GM18870 (cell line): ENCODE data around the gene STARD8.
"Not testable (repeated sequence)": the region's sequence is repeated elsewhere in the genome, so short reads cannot be mapped to it uniquely, and the experiment has no call there.

Experiments used
- ATAC-seq: cut with Tn5 transposase; IDR thresholded peaks from one replicate; pipeline ENCODE4 v1.9.1; 2021; ENCODE audit warnings: moderate library complexity; ENCODE audit not compliant: unreplicated experiment

The STARD8 gene

DNA sequence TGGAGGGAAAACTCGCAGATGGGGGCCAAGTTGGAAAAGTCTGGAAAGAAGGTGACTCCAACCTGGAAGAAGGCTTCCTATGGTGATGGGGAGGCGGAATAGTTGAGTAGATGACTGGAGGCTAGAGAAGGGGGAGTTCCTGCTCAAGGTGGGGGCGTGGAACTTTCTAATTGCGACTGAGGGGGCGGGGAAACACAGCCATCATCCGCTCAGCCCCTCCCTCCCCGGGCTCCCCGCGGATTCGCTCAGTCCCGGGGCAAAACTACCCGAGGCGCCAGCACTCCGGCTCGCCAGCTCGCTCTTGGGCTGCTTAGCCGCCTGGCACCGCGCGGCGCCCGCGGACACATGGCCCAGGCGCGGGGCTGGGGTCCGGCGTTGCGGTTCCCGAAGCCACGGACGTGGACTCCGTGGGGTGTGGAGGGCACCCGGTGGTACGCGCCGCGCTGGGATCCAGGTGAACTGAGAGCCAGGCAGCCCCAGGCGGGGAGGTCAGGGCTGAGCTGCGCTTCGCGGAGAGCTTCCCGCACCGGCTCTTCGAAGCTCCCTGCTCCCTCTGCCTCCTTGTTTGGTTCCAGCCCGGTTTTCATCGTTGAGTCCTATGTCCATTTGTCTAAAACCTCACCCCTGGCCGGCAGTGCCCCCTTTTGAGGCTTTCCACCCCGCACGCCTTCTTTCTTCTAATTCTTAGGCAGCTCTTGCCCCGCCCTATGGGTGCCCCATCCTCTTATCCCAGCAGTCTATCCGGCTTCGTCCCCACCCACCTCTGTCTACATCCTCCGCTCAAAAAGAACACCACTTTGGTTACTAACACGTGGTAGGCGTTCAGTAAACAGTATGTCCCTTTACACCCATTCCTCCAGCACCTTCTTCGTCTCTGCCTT lies 38.9 kb downstream of the STARD8 start:
- ATAC-seq = no peak

DNA sequence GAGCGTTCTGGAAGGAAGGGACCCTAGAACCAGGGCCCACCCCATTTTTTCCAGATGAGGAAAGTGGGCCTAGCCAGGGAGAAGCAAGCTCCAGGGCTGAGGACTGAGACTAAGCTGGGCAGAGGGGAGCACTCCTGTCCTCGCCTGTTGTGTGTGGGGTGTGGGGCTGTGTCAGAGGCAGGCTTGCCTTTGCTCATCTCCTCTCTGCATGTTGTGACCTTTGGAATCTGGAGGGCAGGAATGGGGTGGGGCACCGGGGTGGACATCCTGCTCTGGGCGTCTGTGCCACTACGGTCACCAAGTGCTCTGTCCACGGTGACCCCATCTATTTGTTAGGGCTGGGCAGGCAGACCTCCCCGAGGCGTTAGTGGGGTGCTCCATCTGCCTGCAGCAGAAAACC lies 41.5 kb downstream of the STARD8 start:
- not testable (repeated sequence) for ATAC-seq

DNA sequence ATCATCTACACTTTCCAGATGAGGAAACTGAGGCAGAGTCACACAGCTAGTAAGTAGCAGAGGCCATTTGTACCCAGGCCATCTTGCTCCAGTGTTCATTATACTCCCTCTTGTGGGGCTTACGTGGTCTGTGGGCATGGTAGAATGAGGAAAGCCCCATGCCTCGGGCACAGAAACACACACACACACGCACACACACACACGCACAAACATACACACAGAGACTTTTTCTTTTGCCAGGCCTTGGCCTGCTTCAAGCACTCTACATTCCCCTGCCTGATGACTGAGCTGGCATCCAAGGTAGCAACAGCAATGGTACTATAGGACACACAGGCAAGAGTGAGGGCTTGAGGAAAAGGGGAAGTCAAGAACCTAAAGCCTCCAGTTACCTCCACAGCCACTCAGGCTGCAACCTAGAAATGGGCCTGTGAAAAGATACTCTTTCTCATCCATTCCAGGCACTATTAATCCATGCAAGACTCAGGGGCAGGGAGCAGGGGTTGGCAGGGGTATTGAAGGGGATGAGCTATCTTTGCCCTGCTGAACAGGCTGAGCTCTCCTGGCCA lies 43.6 kb downstream of the STARD8 start:
- no peak for ATAC-seq

DNA sequence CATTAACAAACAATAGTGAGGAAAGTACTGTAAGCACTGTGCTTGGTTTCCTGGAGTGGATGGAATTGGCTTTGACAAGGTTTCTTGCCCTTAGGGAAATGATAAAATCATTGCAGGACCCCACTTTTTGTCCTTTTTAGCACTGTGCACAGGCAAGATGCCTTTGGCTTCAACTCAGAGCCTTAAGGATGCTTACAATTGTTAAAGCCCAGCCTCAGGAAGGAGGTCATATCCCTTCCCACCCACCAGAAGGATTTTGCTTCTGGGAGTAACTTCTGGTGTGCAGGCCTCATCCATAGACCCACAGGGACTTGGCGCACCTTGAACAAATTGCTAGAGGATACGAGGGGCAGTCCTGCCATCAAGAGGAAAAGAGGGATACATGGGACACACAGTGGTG lies 44.5 kb downstream of the STARD8 start:
- ATAC-seq = no peak

DNA sequence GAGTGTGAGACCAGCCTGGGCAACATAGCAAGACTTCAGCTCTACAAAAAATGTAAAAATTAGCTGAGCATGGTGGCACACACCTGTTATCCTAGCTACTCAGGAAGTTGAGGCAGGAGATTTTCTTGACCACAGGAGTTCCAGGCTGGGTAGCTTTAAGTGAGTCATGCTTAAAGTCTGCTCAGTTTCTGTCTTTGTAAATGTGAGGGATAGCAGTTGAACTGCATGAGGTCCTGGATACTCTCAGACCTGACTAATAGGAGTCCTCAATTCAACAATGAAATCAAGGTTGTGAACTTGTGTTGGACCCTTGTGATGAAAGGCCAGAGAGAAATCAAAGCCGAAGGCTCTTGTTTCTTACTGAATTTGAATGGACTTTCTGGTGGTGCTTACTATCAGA lies 45.2 kb downstream of the STARD8 start:
- no peak for ATAC-seq

DNA sequence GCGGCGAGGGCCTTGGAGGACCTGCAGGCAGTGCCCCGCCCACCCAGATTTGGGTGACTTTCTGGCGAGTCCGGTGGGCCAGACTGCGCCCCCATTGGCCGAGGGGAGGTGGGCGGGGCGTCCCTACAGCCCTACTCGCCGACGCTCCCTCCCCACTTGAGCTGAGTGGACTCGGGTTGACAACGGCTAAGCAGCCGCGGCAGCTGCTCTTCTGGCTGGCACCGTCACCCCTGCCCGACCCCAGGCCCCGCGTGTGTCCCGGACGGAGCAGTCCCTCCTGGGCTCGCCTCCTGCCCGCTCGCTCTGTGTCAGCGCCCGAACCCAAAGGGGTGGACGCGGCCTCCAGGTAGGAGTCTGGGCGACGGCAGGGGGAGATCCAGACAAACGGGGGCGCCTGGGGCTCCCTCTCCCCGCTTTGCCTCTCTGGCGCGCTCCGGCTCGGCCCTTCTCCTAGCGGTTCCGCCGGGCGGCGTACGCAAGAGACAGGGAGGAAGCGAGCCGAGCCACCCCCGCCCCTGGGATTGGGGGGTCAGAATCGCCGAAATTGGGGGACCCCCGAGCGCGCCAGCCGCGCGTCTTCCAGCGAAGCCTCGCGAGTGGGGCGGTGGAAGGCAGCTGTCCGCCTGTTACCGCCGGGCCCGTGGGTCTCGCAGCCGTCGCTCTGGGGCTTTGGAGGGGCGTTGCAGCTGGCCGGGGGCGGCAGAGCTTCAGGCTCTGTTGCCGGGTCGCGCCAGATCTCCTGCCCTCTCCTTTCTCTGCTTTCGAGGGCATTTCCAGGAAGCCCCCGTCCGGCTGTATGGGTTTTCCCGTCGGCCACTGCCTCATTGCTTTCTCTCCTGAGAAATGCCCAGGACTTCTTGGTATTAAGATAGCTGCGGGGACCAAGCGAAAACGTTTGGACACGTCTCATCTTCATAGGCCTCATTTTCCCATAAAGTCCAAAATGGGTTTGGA lies 46.3 kb downstream of the STARD8 start:
- no peak for ATAC-seq

DNA sequence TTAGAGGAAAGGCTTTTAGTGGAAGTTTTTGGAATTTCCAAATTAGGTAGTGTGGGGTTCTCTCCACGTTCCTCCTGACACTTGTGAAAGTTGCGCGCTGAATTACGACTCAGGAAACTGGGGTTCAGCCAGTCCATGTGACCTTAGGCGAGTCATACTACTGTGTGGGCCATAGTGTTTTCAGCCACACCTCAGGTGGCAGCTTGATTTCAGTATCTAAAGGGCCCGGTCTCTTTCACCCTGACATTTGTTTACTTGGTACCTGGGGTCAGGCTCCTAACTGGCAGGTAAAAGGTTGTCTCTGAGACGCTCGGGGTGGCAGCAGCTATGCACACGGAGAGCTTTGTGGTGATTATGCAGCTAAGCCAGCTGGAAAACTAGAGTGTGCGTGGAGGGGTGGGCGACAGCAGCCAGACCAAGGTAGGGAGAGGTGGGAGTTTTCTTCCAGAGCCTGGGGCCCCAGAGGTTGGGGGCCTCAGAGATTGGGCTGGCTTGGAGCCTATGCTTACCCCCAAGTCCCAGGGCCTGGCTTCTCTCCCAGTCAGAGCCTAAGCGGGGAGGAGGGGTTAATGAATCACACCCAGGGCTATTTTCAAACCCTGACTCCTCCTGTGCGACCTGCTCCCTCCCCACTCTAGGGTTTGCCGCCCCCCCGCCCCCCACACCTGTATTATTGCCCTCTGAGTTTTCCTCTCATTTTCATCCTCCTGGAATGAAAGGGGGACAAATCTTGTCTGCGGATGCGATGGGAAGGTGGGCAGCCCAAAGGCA lies 47.2 kb downstream of the STARD8 start:
- no peak for ATAC-seq

DNA sequence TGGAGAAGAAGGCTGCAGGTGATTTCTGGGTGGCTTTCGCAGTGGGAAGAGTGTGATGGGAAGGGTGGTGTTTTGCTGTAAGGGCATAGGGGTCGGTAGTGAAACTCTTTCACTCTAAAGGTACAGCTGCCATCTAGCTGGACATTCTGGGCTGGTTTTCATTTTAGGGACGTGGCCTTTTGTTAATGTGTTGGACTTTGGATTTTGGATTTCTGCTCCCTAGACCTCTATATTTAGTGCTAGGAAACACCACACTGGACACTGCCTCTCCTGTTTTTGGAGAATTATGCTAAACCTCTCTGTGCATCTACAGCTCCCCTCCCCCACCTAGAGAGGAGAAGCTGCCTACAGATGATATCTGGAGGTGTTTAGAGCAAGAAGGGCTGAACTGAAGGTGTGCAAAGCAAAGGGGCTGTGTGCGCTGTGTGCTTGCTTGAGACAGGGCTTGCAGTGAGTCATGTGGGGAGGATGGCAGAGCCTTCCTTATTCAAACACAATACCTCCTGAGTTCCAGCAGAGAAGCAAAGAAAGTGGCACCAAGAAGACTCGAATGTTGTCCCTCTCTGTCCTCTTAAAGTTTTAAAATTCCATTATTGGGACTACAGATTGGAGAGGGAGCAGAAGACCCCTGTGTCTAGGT lies 47.9 kb downstream of the STARD8 start:
- ATAC-seq = no peak

DNA sequence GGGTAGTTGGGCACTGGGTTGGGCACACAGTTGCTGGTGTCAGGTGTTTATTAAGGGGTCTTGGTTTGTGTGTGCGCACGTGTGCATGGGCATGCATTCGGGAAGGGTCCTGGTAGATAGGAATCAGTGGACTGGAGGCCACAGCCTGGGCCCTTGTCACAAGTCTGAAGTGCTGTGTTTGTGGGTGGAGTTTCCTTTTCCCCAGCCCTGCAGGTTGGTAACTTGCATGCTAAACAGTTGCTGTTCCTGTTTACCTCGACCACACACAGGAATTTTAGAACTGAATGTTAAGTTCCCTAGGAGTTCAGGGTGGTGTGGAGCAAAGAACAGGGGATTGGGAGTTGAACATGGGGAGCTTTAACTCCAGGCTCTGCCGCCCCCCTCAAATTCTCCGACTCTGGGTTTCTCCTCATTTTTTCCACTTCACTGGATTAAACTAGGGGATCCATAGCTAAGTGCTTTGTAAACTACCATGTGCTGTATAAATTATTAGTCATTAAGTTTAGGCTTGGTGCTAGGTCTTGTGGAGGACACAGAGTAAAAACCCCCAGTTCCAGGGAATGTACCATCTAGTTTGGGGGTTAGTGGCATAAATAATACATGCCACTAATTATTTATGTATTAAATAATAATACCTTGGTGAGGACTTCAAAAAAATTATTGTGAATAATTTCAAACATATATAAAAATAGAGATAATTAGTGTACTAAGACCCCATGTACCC lies 49.0 kb downstream of the STARD8 start:
- ATAC-seq = no peak

DNA sequence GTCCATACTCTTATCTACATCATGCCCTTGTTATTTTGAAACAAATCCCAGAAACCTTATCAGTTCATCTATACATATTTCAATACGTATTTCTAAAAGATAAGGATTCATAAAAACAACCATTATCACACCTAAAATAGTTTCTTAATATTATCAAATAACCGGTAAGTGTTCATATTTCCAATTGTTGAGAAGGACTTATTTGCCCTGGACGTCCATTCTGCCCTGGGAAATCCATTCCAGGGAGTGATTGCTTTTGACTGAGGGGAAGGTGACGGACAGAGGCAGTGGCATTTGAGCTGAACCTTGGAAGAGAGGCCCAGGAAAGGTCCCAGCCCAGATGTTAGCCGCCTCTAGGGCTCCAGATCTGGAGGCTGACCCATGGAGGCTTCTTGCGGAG lies 49.6 kb downstream of the STARD8 start:
- ATAC-seq = no peak

DNA sequence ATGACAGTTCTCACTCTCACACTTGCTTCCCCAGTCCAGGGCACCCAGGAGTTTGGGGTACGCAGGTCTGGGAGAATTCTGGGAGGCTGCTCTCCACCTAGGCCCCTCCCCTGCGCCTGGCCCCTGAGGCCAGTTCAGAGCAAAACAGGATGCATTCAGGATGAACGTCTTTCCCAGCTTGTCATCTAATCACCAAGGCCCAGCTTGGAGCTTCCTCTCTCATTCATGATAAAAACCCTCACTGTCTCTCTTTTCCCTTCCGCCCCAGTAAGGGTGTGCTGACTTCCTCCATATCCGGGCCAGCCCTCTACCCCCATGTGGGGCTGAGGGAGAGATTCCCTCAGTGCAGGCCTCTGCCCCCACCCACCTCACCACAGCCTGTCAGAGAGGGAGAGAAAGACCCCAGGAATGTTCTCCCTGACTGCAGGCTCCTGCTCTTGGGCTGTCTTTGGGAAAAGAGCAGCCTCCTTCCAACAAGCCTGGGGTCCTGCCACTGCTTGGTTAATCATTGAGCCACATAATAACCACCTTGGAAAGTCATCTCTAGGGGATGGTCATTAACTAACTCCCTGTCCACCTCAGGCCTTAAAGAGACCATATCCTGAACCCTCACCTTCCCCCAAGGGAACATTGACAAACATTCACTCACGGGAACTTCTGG lies 50.1 kb downstream of the STARD8 start:
- no peak for ATAC-seq

DNA sequence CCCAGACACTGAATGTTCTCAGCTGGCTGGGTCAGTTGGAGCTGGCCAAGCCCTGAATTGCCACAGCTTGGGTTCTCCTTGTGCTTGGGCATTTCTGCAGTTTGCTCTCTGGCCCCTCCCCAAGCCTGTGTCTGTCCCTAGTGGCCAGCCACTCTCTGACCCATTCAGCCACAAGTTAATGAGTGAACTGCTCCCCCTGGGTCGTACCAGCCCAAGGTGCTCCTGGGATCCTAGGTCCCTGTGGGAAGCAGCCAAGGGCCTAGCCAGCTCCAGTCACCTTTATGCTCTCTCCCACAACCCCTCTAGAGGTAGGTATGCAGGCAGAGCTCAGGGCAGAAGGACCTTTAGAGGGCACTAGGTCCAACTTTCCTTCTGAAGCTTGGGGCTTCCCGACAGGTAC lies 51.5 kb downstream of the STARD8 start:
- no peak for ATAC-seq

DNA sequence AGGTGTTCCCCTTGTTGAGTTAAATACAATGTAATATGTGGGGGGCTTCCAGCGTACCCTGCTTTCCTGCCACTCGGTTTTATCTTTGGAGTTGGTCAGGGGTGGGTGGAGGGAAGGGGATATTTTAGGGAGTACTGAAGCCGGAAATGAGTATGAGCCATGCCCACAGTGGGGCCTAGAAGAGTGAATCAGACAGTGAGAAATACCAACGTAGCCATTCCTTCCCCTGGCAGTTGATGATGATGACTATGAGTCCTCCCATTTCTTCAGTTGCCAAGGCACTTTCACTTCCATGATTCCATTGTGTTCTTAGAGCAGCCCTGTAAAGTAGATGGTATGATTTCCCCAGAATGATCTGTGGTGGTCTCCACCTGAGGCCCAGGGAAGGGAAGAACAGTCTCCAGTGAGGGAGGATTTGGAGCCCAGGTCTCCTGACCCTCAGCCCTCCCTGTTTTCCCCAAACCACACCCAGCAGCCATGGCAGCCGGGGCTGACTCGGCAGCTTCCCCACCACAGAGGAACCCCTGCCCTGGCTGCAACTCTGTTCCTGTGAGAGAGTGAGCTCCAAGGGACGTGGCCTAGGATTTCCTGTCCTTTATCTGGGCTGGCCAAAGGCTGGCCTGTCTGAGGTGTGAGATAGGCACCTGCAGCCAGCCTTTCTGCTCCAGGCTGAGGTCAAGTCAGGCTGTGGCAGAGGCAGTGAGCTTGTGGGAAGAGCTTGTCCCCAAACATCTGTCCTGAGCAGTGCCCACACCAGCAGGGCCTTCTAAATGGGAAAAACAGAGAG lies 52.7 kb downstream of the STARD8 start:
- ATAC-seq = no peak

DNA sequence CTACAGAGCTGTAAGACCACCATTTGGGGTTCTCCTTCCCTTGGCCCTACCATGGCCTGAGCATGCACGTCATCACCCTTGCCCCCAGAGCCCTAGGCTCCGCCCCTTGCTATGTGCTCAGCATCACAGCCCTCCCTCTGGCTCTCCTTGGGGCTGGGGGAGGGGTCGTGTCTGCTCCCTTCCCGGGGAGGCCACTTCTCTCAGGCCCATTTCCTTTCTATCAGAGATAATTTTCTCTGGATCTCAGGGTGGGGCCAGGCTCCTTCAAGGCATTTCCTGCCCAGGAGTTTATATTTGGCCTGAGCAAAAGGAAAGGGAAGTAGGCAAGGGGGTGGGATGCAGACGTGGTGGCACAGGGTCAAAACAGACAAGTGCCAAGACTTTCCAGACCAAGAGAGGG lies 55.9 kb downstream of the STARD8 start:
- no peak for ATAC-seq

DNA sequence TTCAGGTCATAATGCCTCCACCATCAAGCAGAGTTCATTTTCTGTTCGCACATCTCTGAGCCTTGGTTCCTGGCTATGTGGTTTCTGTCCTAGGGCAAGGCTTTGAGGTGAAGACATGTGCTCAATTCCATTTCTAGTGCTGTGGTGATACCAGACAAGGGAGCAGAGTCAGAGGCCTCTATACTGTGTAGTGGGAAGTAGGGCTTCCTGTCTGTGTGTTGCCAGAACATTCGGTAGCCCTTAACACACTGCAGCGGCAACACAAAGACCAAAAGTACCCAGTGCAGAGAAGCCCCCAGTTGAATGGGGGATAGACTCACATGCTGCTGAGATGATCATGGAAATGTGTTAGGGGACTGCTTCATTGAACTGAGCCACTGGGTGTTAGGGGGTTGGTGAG lies 56.4 kb downstream of the STARD8 start:
- ATAC-seq = no peak

DNA sequence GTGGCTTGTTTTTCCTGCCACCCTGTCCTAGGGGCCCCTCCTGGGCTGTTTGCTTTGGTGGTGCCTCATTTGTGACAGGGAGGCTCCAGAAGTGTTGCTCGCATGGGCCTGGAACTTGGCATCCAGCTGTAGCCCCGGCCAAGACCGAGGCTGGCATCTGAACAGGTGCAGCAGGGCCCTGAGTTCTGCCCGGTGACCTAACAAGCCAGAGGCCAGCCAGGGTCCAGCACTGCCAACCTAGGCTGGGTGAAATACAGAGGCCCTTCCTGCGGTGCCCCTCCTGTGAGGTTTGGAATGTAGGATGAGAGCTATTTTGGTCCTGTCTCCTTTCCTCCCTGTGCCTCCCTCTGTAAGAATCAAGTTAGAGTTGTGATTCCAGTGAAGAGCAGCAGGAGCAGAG lies 58.5 kb downstream of the STARD8 start:
- no peak for ATAC-seq

DNA sequence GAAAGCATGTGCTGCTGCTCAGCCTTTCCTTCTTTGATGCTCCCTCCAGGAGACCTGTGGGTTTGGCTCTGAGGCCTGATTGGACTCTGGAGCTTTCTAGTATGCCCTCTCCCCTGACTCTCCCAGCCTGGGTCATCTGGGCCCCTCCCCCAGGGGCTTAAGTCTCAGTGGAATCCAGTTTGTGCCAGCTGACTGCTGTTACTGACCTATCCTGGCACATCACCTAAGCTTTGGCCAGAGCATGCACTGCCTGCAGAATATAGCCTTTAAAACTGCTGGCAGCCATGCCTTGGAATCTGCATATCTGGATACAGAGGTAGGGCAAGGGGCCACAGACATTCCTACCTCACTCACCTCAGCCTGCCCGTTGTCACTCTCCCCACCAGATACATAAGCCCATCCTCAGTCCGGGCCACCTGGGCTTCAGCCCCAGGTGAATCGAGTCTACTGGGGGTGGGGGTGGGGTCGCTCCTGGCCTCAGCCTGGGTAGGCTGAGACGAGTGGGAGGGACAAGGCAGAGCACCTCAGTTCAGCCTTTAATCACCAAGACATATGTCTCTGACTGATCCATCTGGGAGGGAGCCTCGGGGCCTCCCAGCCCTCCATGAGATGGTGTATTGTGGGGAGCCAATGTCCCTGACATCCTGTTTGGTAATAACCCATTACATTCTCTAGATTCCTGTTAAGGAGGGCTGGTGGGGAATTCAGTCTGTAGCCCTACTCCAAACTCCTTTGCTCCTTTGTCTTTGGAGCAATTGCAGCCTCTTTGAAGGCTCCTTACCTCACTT lies 61.2 kb downstream of the STARD8 start:
- ATAC-seq = no peak
